H7 (cell line): ENCODE data around the gene AGTRAP. TPM values are rescaled to one million over a fixed set of nuclear protein-coding genes. Genes with fewer than 3 reads are reported as not detected.

Source experiments
- DNase-seq: peaks from one replicate; pipeline ENCODE4 v3.0.0; 2012
- H3K27me3 ChIP-seq: 2 replicates; pipeline ENCODE4 v1.6.0; 2011; ENCODE audit warnings: mild to moderate bottlenecking, low read length; ENCODE audit not compliant: control insufficient read depth, insufficient read depth
- H3K36me3 ChIP-seq: replicated peaks from 2 replicates; pipeline ENCODE4 v1.5.1; 2011; ENCODE audit warnings: low read length; ENCODE audit not compliant: control insufficient read depth, insufficient read depth
- H3K4me3 ChIP-seq: 2 replicates; pipeline ENCODE4 v1.5.1; 2011; ENCODE audit warnings: low read depth, mild to moderate bottlenecking, control low read depth, low read length, moderate library complexity; ENCODE audit not compliant: insufficient read depth
- total RNA-seq: library from RNA; depleted of rRNA; stranded (reverse); fragments of >200 nt; shearing (Covaris generic); gene quantifications from 2 replicates; pipeline ENCODE4 v1.2.3, GENCODE V29; 2014; rRNA removed

Gene AGTRAP
- total RNA-seq, 1 experiment from 2014 or later = 162 TPM

- H3K36me3 ChIP-seq = peaks cover 12% of the 10 kb centered on the region
- DNase-seq = no peak
- no peaks in the 10 kb centered on the region for H3K27me3 ChIP-seq
- H3K4me3 ChIP-seq = no peak overlapping the region
Measured at GRCh38 chr1:11797525-11798216, 61.7 kb downstream of the AGTRAP start.

DNA sequence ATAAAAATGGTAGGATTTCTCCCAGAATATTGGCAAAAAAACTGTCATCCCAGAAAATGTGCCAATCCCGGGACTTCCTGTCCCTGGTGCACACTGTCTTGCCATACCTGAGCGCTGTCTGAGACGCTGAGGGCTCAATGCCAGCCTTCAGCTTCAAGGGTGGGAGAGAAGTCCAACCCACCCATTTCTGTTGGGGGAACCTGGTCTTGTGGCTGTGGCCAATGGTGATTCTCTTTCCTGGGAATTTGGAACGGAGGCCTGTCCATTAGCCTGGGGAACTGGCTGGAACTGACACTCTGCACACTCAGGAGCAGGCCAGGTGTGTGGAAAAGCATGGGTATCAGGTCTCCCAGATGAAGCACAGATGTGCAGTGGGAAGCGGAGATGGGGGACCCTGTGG lies 63.2 kb downstream of the AGTRAP start:
- no peaks in the 10 kb centered on the region for H3K27me3 ChIP-seq
- H3K36me3 ChIP-seq = peaks cover 12% of the 10 kb centered on the region

DNA sequence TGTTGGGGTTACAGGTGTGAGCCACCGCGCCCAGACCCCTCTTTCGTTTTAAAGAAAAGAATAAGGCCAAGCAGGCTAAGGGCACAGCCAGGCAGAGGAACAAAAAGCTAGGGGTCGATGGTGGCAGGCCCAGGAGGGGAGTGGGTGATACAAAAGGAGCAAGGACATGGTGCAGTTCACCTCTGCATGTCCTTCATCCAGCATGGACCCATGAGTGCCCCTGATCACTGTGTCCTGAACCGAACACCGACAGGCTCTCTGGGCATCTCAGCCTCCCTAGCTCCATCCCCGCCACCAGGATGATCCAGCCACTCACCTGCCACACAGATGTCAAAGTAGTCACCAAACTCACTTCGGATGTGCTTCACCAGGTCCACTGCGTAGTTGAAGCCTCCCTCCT lies 64.0 kb downstream of the AGTRAP start:
- Histone ChIP-seq H3K4me3 (no peak overlapping the region), H3K36me3 (peaks cover 9% of the 10 kb centered on the region), H3K27me3 (no peaks in the 10 kb centered on the region)
- DNase-seq = no peak

More for the DNA sequence above, 63.2 kb downstream of the AGTRAP start:
- no peak for DNase-seq
- H3K4me3 ChIP-seq = no peak overlapping the region

GRCh38 chr1:11800391-11800755 lies 64.4 kb downstream of the AGTRAP start:
- Histone ChIP-seq H3K27me3 (no peaks in the 10 kb centered on the region), H3K4me3 (no peak overlapping the region), H3K36me3 (peaks cover 7% of the 10 kb centered on the region)
- DNase-seq = no peak

Other genes starting within 250 kb of the AGTRAP start
- gene FBXO2, start 81.7 kb upstream of the AGTRAP start, total RNA-seq = 46.0 and 46.7 TPM in 2 replicates
- 24.5 and 32.4 TPM in 2 replicates for gene FBXO44, start 81.3 kb upstream of the AGTRAP start, total RNA-seq
- gene FBXO6, start 71.9 kb upstream of the AGTRAP start, total RNA-seq = 1.7 and 3.4 TPM in 2 replicates
- gene MAD2L2, start 55.0 kb upstream of the AGTRAP start, total RNA-seq = 786 and 983 TPM in 2 replicates
- 52.4 and 60.1 TPM in 2 replicates for gene DRAXIN, start 44.4 kb upstream of the AGTRAP start, total RNA-seq
- 0.28 and 1.5 TPM in 2 replicates for gene C1orf167, start 26.1 kb downstream of the AGTRAP start, total RNA-seq
- 18.9 and 19.5 TPM in 2 replicates for gene MTHFR, start 69.8 kb downstream of the AGTRAP start, total RNA-seq
- gene CLCN6, start 70.1 kb downstream of the AGTRAP start, total RNA-seq = 14.0 and 22.9 TPM in 2 replicates
- gene NPPA, start 111.6 kb downstream of the AGTRAP start, total RNA-seq = 0.85 TPM in 1 of 2 replicates, not detected in the other
- gene NPPB, start 122.8 kb downstream of the AGTRAP start, total RNA-seq = 1.5 and 20.3 TPM in 2 replicates
- gene KIAA2013, start 190.3 kb downstream of the AGTRAP start, total RNA-seq = 105 and 113 TPM in 2 replicates
- 90.7 and 103 TPM in 2 replicates for gene PLOD1, start 198.6 kb downstream of the AGTRAP start, total RNA-seq
- 84.1 and 85.8 TPM in 2 replicates for gene MFN2, start 244.3 kb downstream of the AGTRAP start, total RNA-seq